Keratinocyte (primary cell): Measurements from ENCODE around the gene PPP4R4. TPM values are rescaled to one million over a fixed set of nuclear protein-coding genes. Genes with fewer than 3 reads are reported as not detected.

Source experiments
- DNase-seq: peaks from one replicate; pipeline ENCODE4 v3.0.0-alpha.2; 2011; ENCODE audit warnings: low read depth, missing footprints, low spot score
- FAIRE-seq: peaks from 2 replicates; lab custom pipeline; 2011; peaks lifted over from hg19 to GRCh38; lab: Jason Lieb, UNC
- H2AFZ ChIP-seq: 2 replicates; pipeline ENCODE4 v1.6.0; 2012; ENCODE audit warnings: low read length, control low read depth, inconsistent platforms; ENCODE audit not compliant: control insufficient read depth
- H3K27ac ChIP-seq: 2 replicates; pipeline ENCODE4 v1.5.1; 2011; ENCODE audit warnings: low read length; ENCODE audit not compliant: control insufficient read depth, insufficient read depth
- H3K27me3 ChIP-seq: 3 replicates; pipeline ENCODE4 v1.6.0; 2011; ENCODE audit warnings: low read length; ENCODE audit not compliant: control insufficient read depth, insufficient read depth; ENCODE audit errors: extremely low read depth
- H3K36me3 ChIP-seq, 2 experiments: 2 replicates in 1 of 2; 3 replicates in 1 of 2; pipeline ENCODE4 v1.5.1; 2011; ENCODE audit warnings: low read length in 2 of 2, mild to moderate bottlenecking in 1 of 2; ENCODE audit not compliant: control insufficient read depth in 2 of 2, insufficient read depth in 2 of 2; ENCODE audit errors: extremely low read depth in 1 of 2
- H3K4me1 ChIP-seq: 3 replicates; pipeline ENCODE4 v1.5.1; 2011; ENCODE audit warnings: low read length; ENCODE audit not compliant: control insufficient read depth, insufficient read depth; ENCODE audit errors: extremely low read depth
- H3K4me2 ChIP-seq: 3 replicates; pipeline ENCODE4 v1.6.0; 2011; ENCODE audit warnings: low read depth, low read length; ENCODE audit not compliant: control insufficient read depth, insufficient read depth; ENCODE audit errors: extremely low read depth
- H3K4me3 ChIP-seq, 3 experiments: fragments of 200-600 bp in 1 of 3; sonication (generic) in 1 of 3; 2 replicates in 2 of 3; 3 replicates in 1 of 3; pipeline ENCODE4 v1.5.1; 2011 to 2016; ENCODE audit warnings: low read length in 3 of 3, mild to moderate bottlenecking in 3 of 3, control low read depth in 2 of 3, inconsistent platforms in 1 of 3, low read depth in 1 of 3, mixed read lengths in 1 of 3, mixed run types in 1 of 3, moderate library complexity in 1 of 3; ENCODE audit not compliant: control insufficient read depth in 2 of 3, insufficient read depth in 2 of 3; ENCODE audit errors: extremely low read depth in 1 of 3
- H3K79me2 ChIP-seq: 2 replicates; pipeline ENCODE4 v1.6.0; 2012; ENCODE audit warnings: low read length; ENCODE audit not compliant: control insufficient read depth, insufficient read depth
- H3K9ac ChIP-seq: 3 replicates; pipeline ENCODE4 v1.6.0; 2011; ENCODE audit warnings: low read length; ENCODE audit not compliant: control insufficient read depth, insufficient read depth; ENCODE audit errors: extremely low read depth
- H3K9me1 ChIP-seq: 3 replicates; pipeline ENCODE4 v1.6.0; 2011; ENCODE audit warnings: low read length; ENCODE audit not compliant: control insufficient read depth, insufficient read depth; ENCODE audit errors: extremely low read depth
- H3K9me3 ChIP-seq: 2 replicates; pipeline ENCODE4 v1.5.1; 2012; ENCODE audit warnings: low read depth, low read length; ENCODE audit not compliant: control insufficient read depth
- H4K20me1 ChIP-seq: 3 replicates; pipeline ENCODE4 v1.6.0; 2011; ENCODE audit warnings: low read length; ENCODE audit not compliant: control insufficient read depth, insufficient read depth; ENCODE audit errors: extremely low read depth
- EZH2 ChIP-seq: IDR thresholded peaks from one replicate; pipeline ENCODE4 v1.6.1; 2012; ENCODE audit warnings: inconsistent platforms, mild to moderate bottlenecking, low read length, moderate library complexity
- dilution Hi-C: fragments of 300-500 bp; cut with MboI; formaldehyde crosslinking; loops from one replicate; pipeline ENCODE4 v1.7.0; 2020; ENCODE audit warnings: low sequenced_read_pairs; ENCODE audit not compliant: extremely low pct_ligation_motif_present
- polyA plus RNA-seq, 5 experiments: library from polyadenylated mRNA; depleted of rRNA in 3 of 5; stranded (reverse) in 3 of 5; stranded (forward) in 1 of 5; unstranded in 1 of 5; fragments of >200 nt; gene quantifications; 1 replicate in 1 of 5; 2 replicates in 3 of 5; 3 replicates in 1 of 5; pipeline versions ENCODE4 v1.2.1 to v1.2.3, GENCODE V29; 2011 to 2012; ENCODE audit warnings: missing spikeins in 2 of 5, low read depth in 1 of 5, low replicate concordance in 1 of 5
- TF ChIP-seq, protein P1 (sequence below), 3 experiments: IDR thresholded peaks in 1 of 3; conservative IDR thresholded peaks in 1 of 3; optimal IDR thresholded peaks in 1 of 3; 2 replicates in 2 of 3; 3 replicates in 1 of 3; pipeline versions ENCODE3 to v1.5.1; 2011; ENCODE audit warnings: low read length in 3 of 3, mild to moderate bottlenecking in 3 of 3, moderate library complexity in 2 of 3, control low read depth in 1 of 3, inconsistent platforms in 1 of 3; ENCODE audit not compliant: insufficient read depth in 2 of 3; ENCODE audit errors: extremely low read depth in 1 of 3

PPP4R4 gene
- polyA plus RNA-seq, 1 donor (not counting 4 experiments of a cell fraction or from before 2014, with no cell fraction given) = 9.0 TPM

DNA sequence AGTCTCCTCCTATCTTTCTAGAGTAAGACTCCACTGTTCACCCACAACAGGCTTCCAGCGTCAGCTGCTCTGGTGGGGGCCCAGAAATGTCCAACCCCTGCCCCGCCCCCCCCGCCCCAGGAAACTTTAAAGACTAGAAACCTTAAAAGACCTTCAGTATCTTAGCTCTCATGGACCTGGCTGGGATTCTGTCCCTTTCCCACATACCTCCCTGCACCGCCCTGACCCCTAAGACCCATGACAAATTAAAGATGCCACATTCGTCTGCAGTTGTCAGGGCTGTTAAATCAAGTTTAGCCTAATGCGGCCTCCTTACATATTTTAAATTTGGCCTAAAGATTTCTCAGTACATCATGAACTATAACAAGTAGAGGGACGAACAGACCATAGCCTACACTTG is 129.0 kb downstream of the PPP4R4 start:
- no peak overlapping the region for H2AFZ ChIP-seq
- dilution Hi-C loops = no loop called here
- H3K4me2 ChIP-seq = no peak overlapping the region
- H3K4me1 ChIP-seq = no peaks in the 10 kb centered on the region
- H3K27ac ChIP-seq = no peak overlapping the region
- H3K9me1 ChIP-seq = no peaks in the 10 kb centered on the region
- H3K36me3 ChIP-seq = no peaks in the 10 kb centered on the region
- no peak overlapping the region for H3K9ac ChIP-seq
- no peaks in the 10 kb centered on the region for H4K20me1 ChIP-seq
- no peaks in the 10 kb centered on the region for H3K9me3 ChIP-seq
- H3K4me3 ChIP-seq = no peak overlapping the region
- no peaks in the 10 kb centered on the region for H3K79me2 ChIP-seq
- no peaks in the 10 kb centered on the region for H3K27me3 ChIP-seq
- FAIRE-seq (no peak), DNase-seq (no peak)
- TF ChIP-seq, protein P1, sequence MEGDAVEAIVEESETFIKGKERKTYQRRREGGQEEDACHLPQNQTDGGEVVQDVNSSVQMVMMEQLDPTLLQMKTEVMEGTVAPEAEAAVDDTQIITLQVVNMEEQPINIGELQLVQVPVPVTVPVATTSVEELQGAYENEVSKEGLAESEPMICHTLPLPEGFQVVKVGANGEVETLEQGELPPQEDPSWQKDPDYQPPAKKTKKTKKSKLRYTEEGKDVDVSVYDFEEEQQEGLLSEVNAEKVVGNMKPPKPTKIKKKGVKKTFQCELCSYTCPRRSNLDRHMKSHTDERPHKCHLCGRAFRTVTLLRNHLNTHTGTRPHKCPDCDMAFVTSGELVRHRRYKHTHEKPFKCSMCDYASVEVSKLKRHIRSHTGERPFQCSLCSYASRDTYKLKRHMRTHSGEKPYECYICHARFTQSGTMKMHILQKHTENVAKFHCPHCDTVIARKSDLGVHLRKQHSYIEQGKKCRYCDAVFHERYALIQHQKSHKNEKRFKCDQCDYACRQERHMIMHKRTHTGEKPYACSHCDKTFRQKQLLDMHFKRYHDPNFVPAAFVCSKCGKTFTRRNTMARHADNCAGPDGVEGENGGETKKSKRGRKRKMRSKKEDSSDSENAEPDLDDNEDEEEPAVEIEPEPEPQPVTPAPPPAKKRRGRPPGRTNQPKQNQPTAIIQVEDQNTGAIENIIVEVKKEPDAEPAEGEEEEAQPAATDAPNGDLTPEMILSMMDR (optimal IDR thresholded peaks at IDR 0.05 in 1 of 3, IDR thresholded peaks at IDR 0.05 in 1 of 3, conservative IDR thresholded peaks at IDR 0.05 in 1 of 3; ENCODE audit: extremely low read depth in 1 of 3, insufficient read depth in 2 of 3, low read length in 3 of 3) = no peak
- no peak for TF ChIP-seq EZH2

DNA sequence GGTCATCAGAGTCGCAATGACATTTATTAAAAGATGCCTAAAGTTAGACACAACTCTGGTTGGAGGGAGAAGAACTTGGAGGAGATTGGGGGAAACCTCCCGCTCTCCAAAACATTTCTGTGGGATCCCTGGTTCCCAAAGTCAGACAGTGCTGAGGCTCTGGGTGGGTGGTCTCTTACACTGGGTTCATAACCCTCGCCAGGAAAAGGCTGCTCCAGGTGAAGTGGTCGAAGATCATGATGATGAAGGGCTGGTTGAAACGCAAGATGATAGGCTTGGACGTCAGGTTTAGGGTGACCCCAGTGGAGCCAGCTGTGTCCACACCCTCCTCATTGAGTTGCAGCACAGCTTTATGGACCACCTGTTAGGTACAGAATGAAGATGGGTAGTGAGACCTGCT is 130.1 kb downstream of the PPP4R4 start:
- Histone ChIP-seq H3K4me2 (no peak overlapping the region), H3K27ac (no peak overlapping the region), H3K4me3 (no peak overlapping the region), H3K9me3 (no peaks in the 10 kb centered on the region), H3K79me2 (no peaks in the 10 kb centered on the region), H3K9me1 (no peaks in the 10 kb centered on the region), H2AFZ (no peak overlapping the region), H3K27me3 (no peaks in the 10 kb centered on the region), H4K20me1 (no peaks in the 10 kb centered on the region), H3K9ac (no peak overlapping the region), H3K4me1 (no peaks in the 10 kb centered on the region), H3K36me3 (no peaks in the 10 kb centered on the region)
- no peak for FAIRE-seq
- no peak for DNase-seq
- dilution Hi-C loops = no loop called here
- no peak for TF ChIP-seq EZH2
- TF ChIP-seq, protein P1 (optimal IDR thresholded peaks at IDR 0.05 in 1 of 3, IDR thresholded peaks at IDR 0.05 in 1 of 3, conservative IDR thresholded peaks at IDR 0.05 in 1 of 3; ENCODE audit: extremely low read depth in 1 of 3, insufficient read depth in 2 of 3, low read length in 3 of 3) = no peak
